Lower lobe of right lung (tissue), 2 donors: ENCODE data around the gene ANP32B. TPM values are rescaled to one million over a fixed set of nuclear protein-coding genes. Genes with fewer than 3 reads are reported as not detected.

Experiments used
- ATAC-seq, 2 donors: fragments of 200-7000 bp; cut with Tn5 transposase; one replicate each; pipeline ENCODE4 v1.9.1; 2020 to 2022; ENCODE audit warnings: mild to moderate bottlenecking in 2 of 2, moderate library complexity in 2 of 2
- DNase-seq: peaks from one replicate; pipeline ENCODE4 v3.0.0-alpha.2; 2020
- H3K27ac ChIP-seq: fragments of 200-600 bp; one replicate; pipeline ENCODE4 v1.8.0; 2022
- H3K27me3 ChIP-seq: fragments of 200-600 bp; one replicate; pipeline ENCODE4 v1.8.0; 2022; ENCODE audit warnings: low read depth
- H3K36me3 ChIP-seq: fragments of 200-600 bp; one replicate; pipeline ENCODE4 v1.8.0; 2022; ENCODE audit warnings: mild to moderate bottlenecking
- H3K4me1 ChIP-seq: fragments of 200-600 bp; one replicate; pipeline ENCODE4 v1.8.0; 2022
- H3K4me3 ChIP-seq: fragments of 200-600 bp; one replicate; pipeline ENCODE4 v1.8.0; 2022; ENCODE audit warnings: mild to moderate bottlenecking
- H3K9me3 ChIP-seq: fragments of 200-600 bp; one replicate; pipeline ENCODE4 v1.8.0; 2022
- CTCF ChIP-seq: fragments of 200-600 bp; IDR thresholded peaks from one replicate; pipeline ENCODE4 v1.8.0; 2022; ENCODE audit warnings: antibody characterized with exemption, mild to moderate bottlenecking
- intact Hi-C: fragments of 100-400 bp; cut with DNase I; formaldehyde crosslinking; loops from one replicate; pipeline ENCODE4 v1.11.0; 2022
- total RNA-seq: library from RNA; stranded (reverse); fragmentation: NEBNext Ultra II Directional; extraction: Animal tissue kit (Norgen Biotek cat#: 25700); gene quantifications from one replicate; pipeline ENCODE4 v1.2.1, GENCODE V29; 2021
- donor health status: DM: no; HTN: yes; CAD: no; lungs with severe emphysema.

ANP32B gene
- total RNA-seq, 1 donor from 2014 or later: 120 TPM

- no peak for ATAC-seq
- peaks cover 17% of the 10 kb centered on the region for H3K4me1 ChIP-seq
- H3K9me3 ChIP-seq: no peaks in the 10 kb centered on the region
- no peak for DNase-seq
- intact Hi-C loops: no loop called here
- H3K27ac ChIP-seq: no peak overlapping the region
- H3K27me3 ChIP-seq: no peaks in the 10 kb centered on the region
- no peak overlapping the region for H3K4me3 ChIP-seq
- H3K36me3 ChIP-seq: peaks cover 98% of the 10 kb centered on the region
- TF ChIP-seq CTCF: no peak
Observed at GRCh38 chr9:98006127-98006796, 23.1 kb downstream of the ANP32B start.

- no peak overlapping the region for H3K27ac ChIP-seq
- H3K27me3 ChIP-seq: no peaks in the 10 kb centered on the region
- H3K4me1 ChIP-seq: peaks cover 14% of the 10 kb centered on the region
- intact Hi-C loops: no loop called here
- no peak overlapping the region for H3K4me3 ChIP-seq
- TF ChIP-seq CTCF: no peak
- no peaks in the 10 kb centered on the region for H3K9me3 ChIP-seq
- ATAC-seq: no peak
- H3K36me3 ChIP-seq: peaks cover 98% of the 10 kb centered on the region
- DNase-seq: no peak
Observed at GRCh38 chr9:98007251-98007928, 24.2 kb downstream of the ANP32B start.

- H3K27me3 ChIP-seq: no peaks in the 10 kb centered on the region
- H3K27ac ChIP-seq: no peak overlapping the region
- no peak for TF ChIP-seq CTCF
- DNase-seq (no peak), ATAC-seq (no peak)
- no peaks in the 10 kb centered on the region for H3K9me3 ChIP-seq
- peaks cover 5% of the 10 kb centered on the region for H3K4me1 ChIP-seq
- H3K4me3 ChIP-seq: no peak overlapping the region
- intact Hi-C loops: no loop called here
- H3K36me3 ChIP-seq: peaks cover 98% of the 10 kb centered on the region
Observed at GRCh38 chr9:98008764-98009163, 25.6 kb downstream of the ANP32B start.

- ATAC-seq: no peak
- Histone ChIP-seq H3K27ac (no peak overlapping the region), H3K27me3 (no peaks in the 10 kb centered on the region), H3K36me3 (peaks cover 99% of the 10 kb centered on the region), H3K9me3 (no peaks in the 10 kb centered on the region), H3K4me3 (no peak overlapping the region), H3K4me1 (peaks cover 5% of the 10 kb centered on the region)
- no peak for TF ChIP-seq CTCF
- no peak for DNase-seq
- intact Hi-C loops: no loop called here
Observed at GRCh38 chr9:98009437-98009836, 26.3 kb downstream of the ANP32B start.

GRCh38 chr9:98009936-98010335 lies 26.8 kb downstream of the ANP32B start:
- DNase-seq (no peak), ATAC-seq (peak; percentile 42 to 47)
- Histone ChIP-seq H3K36me3 (peaks cover 99% of the 10 kb centered on the region), H3K9me3 (no peaks in the 10 kb centered on the region), H3K27ac (no peak overlapping the region), H3K27me3 (no peaks in the 10 kb centered on the region), H3K4me3 (no peak overlapping the region), H3K4me1 (peaks cover 5% of the 10 kb centered on the region)
- TF ChIP-seq CTCF: no peak
- intact Hi-C loops: no loop called here
